Neuronal stem cell (in vitro differentiated cells): Measurements from ENCODE around the gene C1orf35.

Source experiments
- DNase-seq: peaks from one replicate; pipeline ENCODE4 v3.0.0-alpha.2; 2013; ENCODE audit warnings: low spot score
- H2AFZ ChIP-seq: one replicate; pipeline ENCODE4 v1.6.1; 2013; ENCODE audit warnings: mild to moderate bottlenecking, low read length, inconsistent platforms
- H2AK5ac ChIP-seq: 2 replicates; pipeline ENCODE4 v1.6.1; 2013; ENCODE audit warnings: low read depth, mild to moderate bottlenecking, inconsistent platforms, low read length, moderate library complexity, mixed read lengths
- H2BK120ac ChIP-seq: 2 replicates; pipeline ENCODE4 v1.6.1; 2013; ENCODE audit warnings: low read depth, mild to moderate bottlenecking, inconsistent platforms, low read length, moderate library complexity, mixed read lengths
- H2BK12ac ChIP-seq: one replicate; pipeline ENCODE4 v1.6.1; 2013; ENCODE audit warnings: low read length, inconsistent platforms
- H2BK15ac ChIP-seq: 2 replicates; pipeline ENCODE4 v1.6.1; 2013; ENCODE audit warnings: mild to moderate bottlenecking, low read length, inconsistent platforms, mixed read lengths
- H2BK5ac ChIP-seq: one replicate; pipeline ENCODE4 v1.6.1; 2013; ENCODE audit warnings: inconsistent platforms, mild to moderate bottlenecking, low read length, moderate library complexity
- H3K14ac ChIP-seq: one replicate; pipeline ENCODE4 v1.6.1; 2013; ENCODE audit warnings: low read length, inconsistent platforms
- H3K18ac ChIP-seq: 2 replicates; pipeline ENCODE4 v1.6.1; 2013; ENCODE audit warnings: low read length, inconsistent platforms
- H3K23ac ChIP-seq: 2 replicates; pipeline ENCODE4 v1.6.1; 2013; ENCODE audit warnings: low read depth, mild to moderate bottlenecking, mixed read lengths, low read length, inconsistent platforms; ENCODE audit not compliant: poor library complexity
- H3K27ac ChIP-seq: replicated peaks from 3 replicates; pipeline ENCODE4 v1.5.1; 2013; ENCODE audit warnings: low read length, inconsistent platforms
- H3K27me3 ChIP-seq, 3 experiments: 2 replicates each; pipeline ENCODE4 v1.6.1; 2013; ENCODE audit warnings: low read length in 3 of 3, mild to moderate bottlenecking in 2 of 3, inconsistent platforms in 1 of 3, low read depth in 1 of 3, mixed read lengths in 1 of 3, moderate library complexity in 1 of 3; ENCODE audit not compliant: control insufficient read depth in 3 of 3, insufficient read depth in 3 of 3
- H3K36me3 ChIP-seq, 2 donors: replicated peaks in 1 of 2; 2 replicates each; pipeline ENCODE4 v1.6.1; 2013; ENCODE audit warnings: low read length in 2 of 2; ENCODE audit not compliant: control insufficient read depth in 2 of 2, insufficient read depth in 2 of 2
- H3K4ac ChIP-seq: 2 replicates; pipeline ENCODE4 v1.6.1; 2013; ENCODE audit warnings: inconsistent platforms, mild to moderate bottlenecking, low read length, moderate library complexity
- H3K4me1 ChIP-seq, 2 donors: 1 replicate in 1 of 2; 2 replicates in 1 of 2; pipeline ENCODE4 v1.6.1; 2013; ENCODE audit warnings: low read length in 2 of 2, low read depth in 1 of 2; ENCODE audit not compliant: control insufficient read depth in 2 of 2, insufficient read depth in 1 of 2
- H3K4me2 ChIP-seq: one replicate; pipeline ENCODE4 v1.6.1; 2013; ENCODE audit warnings: mild to moderate bottlenecking, low read length, inconsistent platforms; ENCODE audit not compliant: insufficient read depth, poor library complexity, severe bottlenecking
- H3K4me3 ChIP-seq, 2 donors: 2 replicates each; pipeline ENCODE4 v1.5.1; 2013; ENCODE audit warnings: low read length in 2 of 2, mild to moderate bottlenecking in 2 of 2, inconsistent platforms in 1 of 2, moderate library complexity in 1 of 2
- H3K79me1 ChIP-seq: one replicate; pipeline ENCODE4 v1.6.1; 2013; ENCODE audit warnings: low read depth, mild to moderate bottlenecking, inconsistent platforms, low read length, moderate library complexity
- H3K9ac ChIP-seq: one replicate; pipeline ENCODE4 v1.6.1; 2013; ENCODE audit warnings: mild to moderate bottlenecking, low read depth, low read length, inconsistent platforms; ENCODE audit not compliant: poor library complexity
- H3K9me3 ChIP-seq, 2 donors: replicated peaks in 1 of 2; 2 replicates each; pipeline versions ENCODE3 to v1.6.1; 2013; ENCODE audit warnings: low read length in 2 of 2, mild to moderate bottlenecking in 2 of 2, inconsistent platforms in 1 of 2, low read depth in 1 of 2, mixed read lengths in 1 of 2, moderate library complexity in 1 of 2; ENCODE audit not compliant: control insufficient read depth in 2 of 2, insufficient read depth in 1 of 2
- H4K8ac ChIP-seq: one replicate; pipeline ENCODE4 v1.6.1; 2013; ENCODE audit warnings: low read depth, mild to moderate bottlenecking, inconsistent platforms, low read length, moderate library complexity
- H4K91ac ChIP-seq: one replicate; pipeline ENCODE4 v1.6.1; 2013; ENCODE audit warnings: low read length, low read depth, mild to moderate bottlenecking, inconsistent platforms; ENCODE audit not compliant: poor library complexity
- WGBS, 2 donors: extraction: QIAGEN DNeasy Blood & Tissue Kit; methylation state at CpG; one replicate each; pipeline ENCODE4 v1.1.7; 2013; ENCODE audit warnings: missing lambda C conversion rate in 2 of 2, mixed read lengths in 1 of 2; ENCODE audit not compliant: insufficient read length in 2 of 2, insufficient replicate concordance in 1 of 2; ENCODE audit errors: extremely low coverage in 2 of 2; 5-methylcytosine and 5-hydroxymethylcytosine counted together

C1orf35 gene

DNA sequence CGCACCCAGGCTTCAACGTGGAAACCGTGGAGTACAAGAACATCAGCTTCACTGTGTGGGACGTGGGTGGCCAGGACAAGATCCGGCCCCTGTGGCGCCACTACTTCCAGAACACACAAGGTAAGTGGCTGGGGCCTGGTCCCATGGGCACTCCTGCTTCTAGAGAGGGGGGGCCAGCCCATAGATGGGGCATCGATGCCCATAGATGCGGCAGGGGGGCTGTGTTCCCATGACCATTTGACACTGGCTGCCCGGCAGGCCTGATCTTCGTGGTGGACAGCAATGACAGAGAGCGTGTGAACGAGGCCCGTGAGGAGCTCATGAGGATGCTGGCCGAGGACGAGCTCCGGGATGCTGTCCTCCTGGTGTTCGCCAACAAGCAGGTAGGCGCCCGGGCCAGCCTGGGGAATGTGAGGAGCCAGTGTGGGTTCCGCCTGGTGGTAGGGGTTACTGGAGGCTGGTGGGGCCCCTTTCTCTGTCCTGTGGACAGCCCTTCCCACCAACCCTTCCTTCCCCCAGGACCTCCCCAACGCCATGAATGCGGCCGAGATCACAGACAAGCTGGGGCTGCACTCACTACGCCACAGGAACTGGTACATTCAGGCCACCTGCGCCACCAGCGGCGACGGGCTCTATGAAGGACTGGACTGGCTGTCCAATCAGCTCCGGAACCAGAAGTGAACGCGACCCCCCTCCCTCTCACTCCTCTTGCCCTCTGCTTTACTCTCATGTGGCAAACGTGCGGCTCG, 5.6 kb downstream of the C1orf35 start:
- H2AK5ac ChIP-seq, result no peak overlapping the region
- H4K8ac ChIP-seq, result no peak overlapping the region
- no peak overlapping the region for H3K18ac ChIP-seq
- H2AFZ ChIP-seq, result no peak overlapping the region
- peak overlapping the region; percentile 52 for H3K23ac ChIP-seq
- no peak for DNase-seq
- H3K4me2 ChIP-seq, result no peak overlapping the region
- no peak overlapping the region for H3K14ac ChIP-seq
- H3K79me1 ChIP-seq, result peaks cover 40% of the 10 kb centered on the region
- peaks cover 16 to 32% of the 10 kb centered on the region in 2 donors for H3K9me3 ChIP-seq
- H3K27ac ChIP-seq, result no peak overlapping the region
- H3K4me3 ChIP-seq, result no peak overlapping the region
- no peak overlapping the region for H4K91ac ChIP-seq
- H3K9ac ChIP-seq, result no peak overlapping the region
- no peak overlapping the region for H2BK12ac ChIP-seq
- H3K36me3 ChIP-seq, result peaks cover 46 to 83% of the 10 kb centered on the region in 2 donors
- H3K4me1 ChIP-seq, result no peaks in the 10 kb centered on the region
- no CpG with 5 or more reads among the region's 34 CpGs for WGBS, 2 donors
- H2BK120ac ChIP-seq, result no peak overlapping the region
- no peaks in the 10 kb centered on the region for H3K27me3 ChIP-seq
- H2BK5ac ChIP-seq, result no peak overlapping the region
- no peak overlapping the region for H2BK15ac ChIP-seq
- H3K4ac ChIP-seq, result no peak overlapping the region

DNA sequence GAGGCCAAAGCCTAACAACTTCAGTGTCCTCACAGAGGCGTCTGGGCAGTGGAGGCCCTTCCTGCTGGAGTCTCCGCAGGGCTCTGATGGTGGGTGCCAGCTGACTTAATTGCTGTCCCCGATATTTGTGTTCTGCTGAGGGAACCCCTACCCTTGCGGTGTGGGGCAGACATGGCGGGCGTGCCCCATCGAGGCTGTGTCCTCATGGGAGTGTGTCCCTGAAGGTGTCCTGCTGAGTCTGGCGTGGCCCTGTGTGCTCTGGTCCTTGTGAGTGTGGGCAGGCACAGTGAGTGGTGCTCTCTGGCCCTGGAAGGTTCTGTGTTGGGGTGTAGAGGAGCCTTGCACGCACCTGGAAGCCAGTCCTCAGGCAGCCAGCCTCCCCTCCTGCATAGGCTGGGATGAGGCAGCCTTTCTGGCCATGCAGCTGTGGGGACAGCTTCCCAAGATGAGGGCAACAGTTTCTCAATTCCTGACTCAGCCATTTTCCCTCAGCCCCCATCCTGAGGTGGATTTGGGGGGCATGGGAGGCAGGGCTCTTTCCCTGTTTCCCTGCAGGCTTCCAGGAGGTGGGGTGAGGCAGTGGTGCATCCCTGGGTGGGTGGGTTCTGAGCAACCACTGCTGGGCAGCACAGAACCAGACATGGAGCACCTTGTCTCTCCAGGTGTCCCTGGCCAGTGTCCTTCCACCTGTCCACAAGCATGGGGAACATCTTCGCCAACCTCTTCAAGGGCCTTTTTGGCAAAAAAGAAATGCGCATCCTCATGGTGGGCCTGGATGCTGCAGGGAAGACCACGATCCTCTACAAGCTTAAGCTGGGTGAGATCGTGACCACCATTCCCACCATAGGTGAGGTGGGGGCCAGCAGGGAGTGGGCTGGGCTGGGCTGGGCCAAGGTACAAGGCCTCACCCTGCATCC, 6.5 kb downstream of the C1orf35 start:
- Histone ChIP-seq H2AFZ (no peak overlapping the region), H3K14ac (no peak overlapping the region), H4K8ac (no peak overlapping the region), H3K4ac (no peak overlapping the region), H2BK120ac (no peak overlapping the region), H3K23ac (peak overlapping the region; percentile 52), H3K4me2 (no peak overlapping the region), H2BK12ac (no peak overlapping the region), H3K9ac (no peak overlapping the region), H3K18ac (no peak overlapping the region), H2BK5ac (no peak overlapping the region), H3K27ac (no peak overlapping the region), H3K36me3 (peaks cover 49 to 91% of the 10 kb centered on the region in 2 donors), H4K91ac (no peak overlapping the region), H3K4me3 (no peak overlapping the region), H3K4me1 (no peaks in the 10 kb centered on the region), H3K79me1 (peaks cover 34% of the 10 kb centered on the region), H2AK5ac (no peak overlapping the region), H3K27me3 (no peaks in the 10 kb centered on the region), H2BK15ac (no peak overlapping the region), H3K9me3 (peaks cover 16 to 37% of the 10 kb centered on the region in 2 donors)
- no peak for DNase-seq
- WGBS, 2 donors, result no CpG with 5 or more reads among the region's 13 CpGs

DNA sequence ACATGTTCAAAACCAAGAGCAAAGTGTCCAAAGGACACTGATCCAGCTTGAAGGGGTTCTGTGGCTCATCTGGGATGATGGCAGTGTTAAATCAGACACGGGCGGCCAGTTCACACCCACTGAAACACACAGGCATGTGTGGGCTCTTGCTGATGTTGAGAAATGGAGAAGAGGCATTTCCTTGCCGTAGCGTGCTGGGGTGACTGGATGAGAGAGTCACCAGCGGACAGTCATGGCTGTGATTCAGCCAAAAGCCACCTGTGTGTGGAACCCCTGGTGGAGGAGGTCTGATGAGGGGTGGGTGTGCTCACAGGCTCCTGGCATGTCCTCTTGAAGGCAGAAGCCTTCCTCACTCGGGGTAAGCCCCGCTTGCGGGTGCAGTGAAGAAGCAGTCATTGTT, 7.2 kb downstream of the C1orf35 start:
- no peak overlapping the region for H4K91ac ChIP-seq
- H2BK5ac ChIP-seq, result no peak overlapping the region
- no peak overlapping the region for H3K4me2 ChIP-seq
- peaks cover 46 to 91% of the 10 kb centered on the region in 2 donors for H3K36me3 ChIP-seq
- H2AFZ ChIP-seq, result no peak overlapping the region
- no peak overlapping the region for H2BK12ac ChIP-seq
- H3K4me3 ChIP-seq, result no peak overlapping the region
- no peak overlapping the region for H3K27ac ChIP-seq
- no peak overlapping the region for H3K14ac ChIP-seq
- H3K4ac ChIP-seq, result no peak overlapping the region
- H2BK15ac ChIP-seq, result no peak overlapping the region
- H3K9ac ChIP-seq, result no peak overlapping the region
- WGBS, 2 donors, result no CpG with 5 or more reads among the region's 8 CpGs
- H3K9me3 ChIP-seq, result peaks cover 16 to 40% of the 10 kb centered on the region in 2 donors
- H4K8ac ChIP-seq, result no peak overlapping the region
- H3K27me3 ChIP-seq, result no peaks in the 10 kb centered on the region
- no peak overlapping the region for H3K23ac ChIP-seq
- no peak overlapping the region for H2AK5ac ChIP-seq
- H2BK120ac ChIP-seq, result no peak overlapping the region
- H3K79me1 ChIP-seq, result peaks cover 31% of the 10 kb centered on the region
- no peaks in the 10 kb centered on the region for H3K4me1 ChIP-seq
- DNase-seq, result no peak
- no peak overlapping the region for H3K18ac ChIP-seq

DNA sequence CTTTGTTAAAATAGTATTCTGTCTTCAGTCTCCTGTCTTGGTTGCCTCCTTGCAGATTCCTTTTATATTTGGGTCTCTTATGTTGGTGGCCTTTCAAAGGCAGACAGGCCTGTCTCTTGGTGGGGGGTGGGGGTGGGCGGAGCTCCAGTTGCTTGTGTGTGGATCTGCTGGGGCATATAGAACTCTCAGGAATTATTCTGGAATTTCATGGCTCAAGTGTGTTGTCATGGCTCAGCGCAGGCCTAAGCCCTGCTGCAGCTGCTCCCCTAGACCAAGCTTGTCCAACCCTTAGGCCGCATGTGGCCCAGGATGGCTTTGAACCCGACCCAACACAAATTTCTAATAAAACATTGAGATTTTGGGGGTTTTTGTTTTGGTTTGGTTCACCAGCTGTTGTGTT, 8.0 kb downstream of the C1orf35 start:
- Histone ChIP-seq H3K4me3 (no peak overlapping the region), H3K4me1 (peaks cover 0 to 4% of the 10 kb centered on the region in 2 donors), H3K27ac (no peak overlapping the region), H4K91ac (no peak overlapping the region), H3K18ac (no peak overlapping the region), H3K4ac (no peak overlapping the region), H3K4me2 (no peak overlapping the region), H2BK15ac (no peak overlapping the region), H3K23ac (no peak overlapping the region), H2AFZ (no peak overlapping the region), H2AK5ac (no peak overlapping the region), H2BK12ac (no peak overlapping the region), H3K27me3 (no peaks in the 10 kb centered on the region), H3K14ac (no peak overlapping the region), H3K9me3 (peaks cover 16 to 40% of the 10 kb centered on the region in 2 donors), H3K36me3 (peaks cover 43 to 91% of the 10 kb centered on the region in 2 donors), H2BK120ac (no peak overlapping the region), H4K8ac (no peak overlapping the region), H3K79me1 (peaks cover 32% of the 10 kb centered on the region), H2BK5ac (no peak overlapping the region), H3K9ac (no peak overlapping the region)
- DNase-seq, result no peak
- WGBS, 2 donors, result no CpG with 5 or more reads among the region's 4 CpGs
